ENCODE data around the gene OGG1. TPM values are rescaled to one million over a fixed set of nuclear protein-coding genes. Genes with fewer than 3 reads are reported as not detected.

Gene OGG1
- polyA plus RNA-seq, 1 donor from 2014 or later = 34.4 TPM

DNA sequence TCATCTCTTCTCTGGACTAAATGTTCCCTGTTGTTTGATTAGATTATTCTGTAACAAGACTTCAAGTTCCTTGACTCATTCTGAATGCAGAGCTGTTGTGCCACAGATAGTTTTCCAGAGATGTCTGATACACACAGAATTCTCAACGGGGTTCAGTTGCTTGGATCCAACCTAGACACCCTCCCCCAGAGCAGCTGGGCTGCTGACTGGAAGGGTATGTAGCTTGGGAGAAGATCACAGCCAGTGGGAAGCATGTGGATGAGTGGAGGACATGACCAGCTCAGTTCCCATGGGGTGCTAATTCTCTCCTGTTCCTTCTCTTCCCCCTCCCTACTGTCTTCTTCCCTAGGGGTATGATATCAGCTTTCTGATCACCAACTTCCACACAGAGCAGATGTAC is 53.7 kb downstream of the OGG1 start:
- Histone ChIP-seq H2AFZ (ENCODE audit: low read depth, low read length) (no peak overlapping the region), H3K36me3 (ENCODE audit: insufficient read depth, low read length) (no peaks in the 10 kb centered on the region)

DNA sequence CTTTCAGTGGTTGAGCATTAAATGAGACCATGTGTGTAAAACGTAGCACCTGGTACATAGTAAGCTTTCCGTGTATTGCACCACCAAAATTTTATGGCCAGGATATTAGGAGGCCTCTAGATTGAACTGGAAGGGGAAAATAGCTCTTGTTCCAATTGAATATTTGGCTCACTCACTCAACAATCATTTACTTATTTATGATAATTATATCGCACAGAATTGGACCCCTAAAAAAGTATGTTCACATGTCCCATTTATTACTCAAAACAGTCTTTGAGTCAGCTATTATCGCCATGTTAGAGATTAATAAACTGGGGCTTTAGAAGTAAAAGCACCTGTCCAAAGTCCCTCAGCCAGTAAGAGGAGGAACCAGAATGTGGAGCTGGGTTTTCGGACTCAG is 55.2 kb downstream of the OGG1 start:
- Histone ChIP-seq H3K9me3 (ENCODE audit: low read length) (no peaks in the 10 kb centered on the region), H3K4me3 (ENCODE audit: low read length) (no peak overlapping the region), H3K9ac (ENCODE audit: low read length) (no peak overlapping the region), H3K27ac (ENCODE audit: low read length) (no peak overlapping the region), H2AFZ (ENCODE audit: low read depth, low read length) (no peak overlapping the region), H3K27me3 (ENCODE audit: insufficient read depth, low read depth, low read length) (no peaks in the 10 kb centered on the region), H3F3A (ENCODE audit: insufficient read depth, low read length, poor library complexity, severe bottlenecking) (no peaks in the 10 kb centered on the region), H3K9me2 (ENCODE audit: insufficient read depth, low read length) (no peaks in the 10 kb centered on the region), H3K4me2 (ENCODE audit: low read length) (no peak overlapping the region), H4K20me1 (ENCODE audit: insufficient read depth) (no peaks in the 10 kb centered on the region), H3K79me2 (replicated peaks; ENCODE audit: insufficient read depth, low read length) (no peaks in the 10 kb centered on the region), H3K36me3 (ENCODE audit: insufficient read depth, low read length) (no peaks in the 10 kb centered on the region)
- TF ChIP-seq, protein P1, sequence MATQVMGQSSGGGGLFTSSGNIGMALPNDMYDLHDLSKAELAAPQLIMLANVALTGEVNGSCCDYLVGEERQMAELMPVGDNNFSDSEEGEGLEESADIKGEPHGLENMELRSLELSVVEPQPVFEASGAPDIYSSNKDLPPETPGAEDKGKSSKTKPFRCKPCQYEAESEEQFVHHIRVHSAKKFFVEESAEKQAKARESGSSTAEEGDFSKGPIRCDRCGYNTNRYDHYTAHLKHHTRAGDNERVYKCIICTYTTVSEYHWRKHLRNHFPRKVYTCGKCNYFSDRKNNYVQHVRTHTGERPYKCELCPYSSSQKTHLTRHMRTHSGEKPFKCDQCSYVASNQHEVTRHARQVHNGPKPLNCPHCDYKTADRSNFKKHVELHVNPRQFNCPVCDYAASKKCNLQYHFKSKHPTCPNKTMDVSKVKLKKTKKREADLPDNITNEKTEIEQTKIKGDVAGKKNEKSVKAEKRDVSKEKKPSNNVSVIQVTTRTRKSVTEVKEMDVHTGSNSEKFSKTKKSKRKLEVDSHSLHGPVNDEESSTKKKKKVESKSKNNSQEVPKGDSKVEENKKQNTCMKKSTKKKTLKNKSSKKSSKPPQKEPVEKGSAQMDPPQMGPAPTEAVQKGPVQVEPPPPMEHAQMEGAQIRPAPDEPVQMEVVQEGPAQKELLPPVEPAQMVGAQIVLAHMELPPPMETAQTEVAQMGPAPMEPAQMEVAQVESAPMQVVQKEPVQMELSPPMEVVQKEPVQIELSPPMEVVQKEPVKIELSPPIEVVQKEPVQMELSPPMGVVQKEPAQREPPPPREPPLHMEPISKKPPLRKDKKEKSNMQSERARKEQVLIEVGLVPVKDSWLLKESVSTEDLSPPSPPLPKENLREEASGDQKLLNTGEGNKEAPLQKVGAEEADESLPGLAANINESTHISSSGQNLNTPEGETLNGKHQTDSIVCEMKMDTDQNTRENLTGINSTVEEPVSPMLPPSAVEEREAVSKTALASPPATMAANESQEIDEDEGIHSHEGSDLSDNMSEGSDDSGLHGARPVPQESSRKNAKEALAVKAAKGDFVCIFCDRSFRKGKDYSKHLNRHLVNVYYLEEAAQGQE (IDR thresholded peaks at IDR 0.05; ENCODE audit: borderline replicate concordance) = no peak
- TF ChIP-seq TAF1 (IDR thresholded peaks at IDR 0.05; ENCODE audit: low read depth) (no peak), RAD21 (conservative IDR thresholded peaks at IDR 0.05) (no peak), SMC3 (conservative IDR thresholded peaks at IDR 0.05; ENCODE audit: poor library complexity) (no peak), MXI1 (conservative IDR thresholded peaks at IDR 0.05; ENCODE audit: poor library complexity, severe bottlenecking) (no peak), POLR2AphosphoS5 (IDR thresholded peaks at IDR 0.05) (no peak), EZH2 (IDR thresholded peaks at IDR 0.05; ENCODE audit: borderline replicate concordance, insufficient read depth, low read length, poor library complexity, severe bottlenecking) (no peak), EP300 (conservative IDR thresholded peaks at IDR 0.05; ENCODE audit: poor library complexity, severe bottlenecking) (no peak)
- TF ChIP-seq, protein P2, sequence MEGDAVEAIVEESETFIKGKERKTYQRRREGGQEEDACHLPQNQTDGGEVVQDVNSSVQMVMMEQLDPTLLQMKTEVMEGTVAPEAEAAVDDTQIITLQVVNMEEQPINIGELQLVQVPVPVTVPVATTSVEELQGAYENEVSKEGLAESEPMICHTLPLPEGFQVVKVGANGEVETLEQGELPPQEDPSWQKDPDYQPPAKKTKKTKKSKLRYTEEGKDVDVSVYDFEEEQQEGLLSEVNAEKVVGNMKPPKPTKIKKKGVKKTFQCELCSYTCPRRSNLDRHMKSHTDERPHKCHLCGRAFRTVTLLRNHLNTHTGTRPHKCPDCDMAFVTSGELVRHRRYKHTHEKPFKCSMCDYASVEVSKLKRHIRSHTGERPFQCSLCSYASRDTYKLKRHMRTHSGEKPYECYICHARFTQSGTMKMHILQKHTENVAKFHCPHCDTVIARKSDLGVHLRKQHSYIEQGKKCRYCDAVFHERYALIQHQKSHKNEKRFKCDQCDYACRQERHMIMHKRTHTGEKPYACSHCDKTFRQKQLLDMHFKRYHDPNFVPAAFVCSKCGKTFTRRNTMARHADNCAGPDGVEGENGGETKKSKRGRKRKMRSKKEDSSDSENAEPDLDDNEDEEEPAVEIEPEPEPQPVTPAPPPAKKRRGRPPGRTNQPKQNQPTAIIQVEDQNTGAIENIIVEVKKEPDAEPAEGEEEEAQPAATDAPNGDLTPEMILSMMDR (IDR thresholded peaks at IDR 0.05; ENCODE audit: poor library complexity, severe bottlenecking) = no peak

More for the DNA sequence above, 53.7 kb downstream of the OGG1 start:
- Histone ChIP-seq H3K79me2 (replicated peaks; ENCODE audit: insufficient read depth, low read length) (no peaks in the 10 kb centered on the region), H4K20me1 (ENCODE audit: insufficient read depth) (no peaks in the 10 kb centered on the region), H3K9me3 (ENCODE audit: low read length) (no peaks in the 10 kb centered on the region), H3K27me3 (ENCODE audit: insufficient read depth, low read depth, low read length) (no peaks in the 10 kb centered on the region), H3K9ac (ENCODE audit: low read length) (no peak overlapping the region), H3F3A (ENCODE audit: insufficient read depth, low read length, poor library complexity, severe bottlenecking) (no peaks in the 10 kb centered on the region), H3K27ac (ENCODE audit: low read length) (no peak overlapping the region), H3K9me2 (ENCODE audit: insufficient read depth, low read length) (no peaks in the 10 kb centered on the region), H3K4me2 (ENCODE audit: low read length) (no peak overlapping the region), H3K4me3 (ENCODE audit: low read length) (no peak overlapping the region)
- TF ChIP-seq EZH2 (IDR thresholded peaks at IDR 0.05; ENCODE audit: borderline replicate concordance, insufficient read depth, low read length, poor library complexity, severe bottlenecking) (no peak), SMC3 (conservative IDR thresholded peaks at IDR 0.05; ENCODE audit: poor library complexity) (no peak), TAF1 (IDR thresholded peaks at IDR 0.05; ENCODE audit: low read depth) (no peak), RAD21 (conservative IDR thresholded peaks at IDR 0.05) (no peak), POLR2AphosphoS5 (IDR thresholded peaks at IDR 0.05) (no peak), EP300 (conservative IDR thresholded peaks at IDR 0.05; ENCODE audit: poor library complexity, severe bottlenecking) (no peak), MXI1 (conservative IDR thresholded peaks at IDR 0.05; ENCODE audit: poor library complexity, severe bottlenecking) (no peak)
- TF ChIP-seq, protein P1 (IDR thresholded peaks at IDR 0.05; ENCODE audit: borderline replicate concordance) = no peak
- TF ChIP-seq, protein P2 (IDR thresholded peaks at IDR 0.05; ENCODE audit: poor library complexity, severe bottlenecking) = no peak
